Measurements from ENCODE around the gene PTPRM.

PTPRM gene

GRCh38 chr18:8139891-8140406, 572.8 kb downstream of the PTPRM start:
- Histone ChIP-seq H4K20me1 (ENCODE audit: insufficient read depth) (no peaks in the 10 kb centered on the region), H3K36me3 (ENCODE audit: insufficient read depth) (no peaks in the 10 kb centered on the region), H3K4me2 (no peak overlapping the region), H3K79me2 (ENCODE audit: insufficient read depth, low read depth) (no peaks in the 10 kb centered on the region), H2AFZ (ENCODE audit: low read depth) (no peak overlapping the region), H3K4me1 (ENCODE audit: low read depth, poor library complexity, severe bottlenecking) (peaks cover 10% of the 10 kb centered on the region), H3K27me3 (ENCODE audit: insufficient read depth, low read depth) (no peaks in the 10 kb centered on the region), H3K4me3 (IDR thresholded peaks at IDR 0.05; ENCODE audit: insufficient read depth, low read depth, low read length) (no peak overlapping the region), H3K27ac (no peak overlapping the region), H3K9ac (no peak overlapping the region)
- TF ChIP-seq CTCF (conservative IDR thresholded peaks at IDR 0.05; ENCODE audit: low read depth, low read length): no peak

GRCh38 chr18:8140841-8141501, 573.9 kb downstream of the PTPRM start:
- H3K9ac ChIP-seq: no peak overlapping the region
- TF ChIP-seq CTCF (conservative IDR thresholded peaks at IDR 0.05; ENCODE audit: low read depth, low read length): no peak
- H3K27me3 ChIP-seq (ENCODE audit: insufficient read depth, low read depth): no peaks in the 10 kb centered on the region
- no peak overlapping the region for H3K4me3 ChIP-seq (IDR thresholded peaks at IDR 0.05; ENCODE audit: insufficient read depth, low read depth, low read length)
- H3K79me2 ChIP-seq (ENCODE audit: insufficient read depth, low read depth): no peaks in the 10 kb centered on the region
- peaks cover 10% of the 10 kb centered on the region for H3K4me1 ChIP-seq (ENCODE audit: low read depth, poor library complexity, severe bottlenecking)
- H3K4me2 ChIP-seq: no peak overlapping the region
- no peak overlapping the region for H3K27ac ChIP-seq
- no peak overlapping the region for H2AFZ ChIP-seq (ENCODE audit: low read depth)
- H4K20me1 ChIP-seq (ENCODE audit: insufficient read depth): no peaks in the 10 kb centered on the region
- no peaks in the 10 kb centered on the region for H3K36me3 ChIP-seq (ENCODE audit: insufficient read depth)

GRCh38 chr18:8142131-8142711, 575.1 kb downstream of the PTPRM start:
- Histone ChIP-seq H2AFZ (ENCODE audit: low read depth) (no peak overlapping the region), H3K4me2 (no peak overlapping the region), H3K27me3 (ENCODE audit: insufficient read depth, low read depth) (no peaks in the 10 kb centered on the region), H4K20me1 (ENCODE audit: insufficient read depth) (no peaks in the 10 kb centered on the region), H3K4me1 (ENCODE audit: low read depth, poor library complexity, severe bottlenecking) (peaks cover 4% of the 10 kb centered on the region), H3K36me3 (ENCODE audit: insufficient read depth) (no peaks in the 10 kb centered on the region), H3K4me3 (IDR thresholded peaks at IDR 0.05; ENCODE audit: insufficient read depth, low read depth, low read length) (no peak overlapping the region), H3K27ac (no peak overlapping the region), H3K9ac (no peak overlapping the region), H3K79me2 (ENCODE audit: insufficient read depth, low read depth) (no peaks in the 10 kb centered on the region)
- no peak for TF ChIP-seq CTCF (conservative IDR thresholded peaks at IDR 0.05; ENCODE audit: low read depth, low read length)

- H2AFZ ChIP-seq (ENCODE audit: low read depth): no peak overlapping the region
- H3K4me1 ChIP-seq (ENCODE audit: low read depth, poor library complexity, severe bottlenecking): no peaks in the 10 kb centered on the region
- no peaks in the 10 kb centered on the region for H3K27me3 ChIP-seq (ENCODE audit: insufficient read depth, low read depth)
- H4K20me1 ChIP-seq (ENCODE audit: insufficient read depth): no peaks in the 10 kb centered on the region
- H3K36me3 ChIP-seq (ENCODE audit: insufficient read depth): no peaks in the 10 kb centered on the region
- TF ChIP-seq CTCF (conservative IDR thresholded peaks at IDR 0.05; ENCODE audit: low read depth, low read length): no peak
- H3K9ac ChIP-seq: no peak overlapping the region
- H3K4me2 ChIP-seq: no peak overlapping the region
- H3K4me3 ChIP-seq (IDR thresholded peaks at IDR 0.05; ENCODE audit: insufficient read depth, low read depth, low read length): no peak overlapping the region
- no peak overlapping the region for H3K27ac ChIP-seq
- H3K79me2 ChIP-seq (ENCODE audit: insufficient read depth, low read depth): no peaks in the 10 kb centered on the region
Measured at GRCh38 chr18:8142932-8143331, 575.8 kb downstream of the PTPRM start.

All from KMS-11 (cell line).